Spleen (tissue), 7 donors: ENCODE data around the gene ELP6.

ENCODE experiments used
- CTCF ChIP-seq, 11 experiments: fragments of 200-600 bp in 7 of 11; fragments of 450-650 bp in 4 of 11; sonication (generic) in 4 of 11; IDR thresholded peaks in 8 of 11; conservative IDR thresholded peaks in 3 of 11; 1 replicate in 7 of 11; 2 replicates in 4 of 11; pipeline versions ENCODE4 v1.4.0 to v1.8.0; 2016 to 2021; ENCODE audit warnings: antibody characterized with exemption in 11 of 11, inconsistent platforms in 4 of 11, mild to moderate bottlenecking in 1 of 11
- POLR2A ChIP-seq, 3 donors: fragments of 450-650 bp; IDR thresholded peaks; one replicate each; pipeline ENCODE4 v1.5.1; 2017; ENCODE audit warnings: antibody characterized with exemption in 3 of 3, mild to moderate bottlenecking in 1 of 3
- POLR2AphosphoS5 ChIP-seq, 3 donors: sonication (generic); formaldehyde crosslinking; IDR thresholded peaks; one replicate each; pipeline ENCODE4 v1.5.1; 2017; ENCODE audit warnings: antibody characterized with exemption in 3 of 3
- donor health status: DM: no; HTN: no; CAD: no; lungs with moderate emphysema.
- donor health status: DM: no; HTN: no; CAD: no.
- donor health status: DM: no; HTN: no; CAD: no.

GRCh38 chr3:47525617-47526016 is 12.1 kb upstream of the ELP6 start:
- TF ChIP-seq CTCF (IDR thresholded peaks at IDR 0.05 in 8 of 11, conservative IDR thresholded peaks at IDR 0.05 in 3 of 11) (no peak), POLR2A (IDR thresholded peaks at IDR 0.05) (no peak), POLR2AphosphoS5 (IDR thresholded peaks at IDR 0.05) (no peak)
